Renal cortical epithelial cell (primary cell): Measurements from ENCODE around the gene CTDSP2. TPM values are rescaled to one million over a fixed set of nuclear protein-coding genes. Genes with fewer than 3 reads are reported as not detected.

Source experiments
- DNase-seq: peaks from one replicate; pipeline ENCODE4 v3.0.0-alpha.2; 2011; ENCODE audit warnings: low read depth
- total RNA-seq: library from RNA; depleted of rRNA; stranded (reverse); fragments of >200 nt; gene quantifications from 2 replicates; pipeline ENCODE4 v1.2.3, GENCODE V29; 2014

The CTDSP2 gene
- total RNA-seq, 1 donor from 2014 or later, result 81.9 TPM

- DNase-seq, result no peak
Measured at GRCh38 chr12:57816001-57816854, 30.3 kb downstream of the CTDSP2 start.

GRCh38 chr12:57815177-57816000 lies 31.1 kb downstream of the CTDSP2 start:
- DNase-seq, result no peak

GRCh38 chr12:57813971-57814772 lies 32.4 kb downstream of the CTDSP2 start:
- DNase-seq, result no peak

GRCh38 chr12:57813111-57813970 lies 33.2 kb downstream of the CTDSP2 start:
- DNase-seq, result no peak

GRCh38 chr12:57811028-57811755 lies 35.3 kb downstream of the CTDSP2 start:
- no peak for DNase-seq

- DNase-seq, result peak; percentile 78
Measured at GRCh38 chr12:57810450-57810849, 36.1 kb downstream of the CTDSP2 start.

- DNase-seq, result no peak
Measured at GRCh38 chr12:57809425-57809824, 37.1 kb downstream of the CTDSP2 start.

GRCh38 chr12:57808351-57808750 lies 38.2 kb downstream of the CTDSP2 start:
- no peak for DNase-seq

- no peak for DNase-seq
Measured at GRCh38 chr12:57807285-57807684, 39.2 kb downstream of the CTDSP2 start.

GRCh38 chr12:57806677-57807076 lies 39.9 kb downstream of the CTDSP2 start:
- DNase-seq, result no peak

GRCh38 chr12:57803319-57803893 lies 43.1 kb downstream of the CTDSP2 start:
- peak; percentile 27 for DNase-seq

GRCh38 chr12:57802607-57803006 lies 43.9 kb downstream of the CTDSP2 start:
- DNase-seq, result no peak

- DNase-seq, result no peak
Measured at GRCh38 chr12:57800965-57801364, 45.6 kb downstream of the CTDSP2 start.

GRCh38 chr12:57797933-57798332 lies 48.6 kb downstream of the CTDSP2 start:
- peak; percentile 51 for DNase-seq

- no peak for DNase-seq
Measured at GRCh38 chr12:57796996-57797395, 49.5 kb downstream of the CTDSP2 start.

- no peak for DNase-seq
Measured at GRCh38 chr12:57795354-57795753, 51.2 kb downstream of the CTDSP2 start.

- no peak for DNase-seq
Measured at GRCh38 chr12:57793920-57794319, 52.6 kb downstream of the CTDSP2 start.

- DNase-seq, result no peak
Measured at GRCh38 chr12:57783861-57784260, 62.7 kb downstream of the CTDSP2 start.

- DNase-seq, result no peak
Measured at GRCh38 chr12:57783466-57783801, 63.1 kb downstream of the CTDSP2 start.
